KOPT-K1 (cell line): ENCODE results near the gene RBM44.
"Not testable (repeated sequence)": the region's sequence is repeated elsewhere in the genome, so short reads cannot be mapped to it uniquely, and the experiment has no call there.

Experiments
- H3K27ac ChIP-seq: fragments of 200-600 bp; sonication (generic); 2 replicates; pipeline ENCODE4 v1.5.1; 2016; ENCODE audit warnings: antibody characterized with exemption, mild to moderate bottlenecking, low read depth, low read length; ENCODE audit not compliant: poor library complexity, severe bottlenecking
- H3K36me3 ChIP-seq: fragments of 200-600 bp; sonication (generic); 2 replicates; pipeline ENCODE4 v1.5.1; 2017; ENCODE audit warnings: antibody characterized with exemption, mild to moderate bottlenecking, low read length, moderate library complexity; ENCODE audit not compliant: insufficient read depth
- H3K9me3 ChIP-seq: fragments of 200-600 bp; sonication (generic); 2 replicates; pipeline ENCODE4 v1.5.1; 2017; ENCODE audit warnings: antibody characterized with exemption, low read length, mild to moderate bottlenecking; ENCODE audit not compliant: insufficient read depth, poor library complexity, severe bottlenecking

RBM44 gene

GRCh38 chr2:237798236-237799059 lies at the start of gene RBM44:
Gene RBM44 (plus strand): TSS chr2:237798779. CDS start chr2:237813610, 14,831 bp downstream.
- Histone ChIP-seq H3K36me3 (no peaks in the 10 kb centered on the region), H3K9me3 (peaks cover 13% of the 10 kb centered on the region), H3K27ac (no peak within 1 kb of the TSS)

- no peaks in the 10 kb centered on the region for H3K9me3 ChIP-seq
- peaks cover 82% of the 10 kb centered on the region for H3K36me3 ChIP-seq
- no peak overlapping the region for H3K27ac ChIP-seq
Measured at GRCh38 chr2:237749002-237749401, 49.6 kb upstream of the RBM44 start.

DNA sequence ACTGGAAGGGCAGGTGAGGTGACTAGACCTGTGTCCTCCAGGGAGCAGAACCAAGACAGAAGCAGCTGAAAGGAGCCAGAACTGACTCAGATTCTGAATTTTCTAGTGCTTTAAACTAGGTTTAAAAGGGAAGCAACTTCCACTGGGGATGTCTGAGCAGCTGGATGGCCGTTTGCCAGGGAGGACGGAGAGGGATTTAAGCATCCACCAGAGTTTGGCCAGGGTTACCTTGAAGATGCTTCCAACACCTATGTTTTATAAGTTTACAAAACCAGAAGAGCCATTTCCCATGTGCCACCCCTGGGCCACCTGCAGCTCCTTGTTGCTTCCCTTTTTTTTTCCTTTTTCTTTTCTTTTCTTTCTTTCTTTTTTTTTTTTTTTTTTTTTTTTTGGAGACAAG lies 48.6 kb upstream of the RBM44 start:
- H3K27ac ChIP-seq, result no peak overlapping the region
- H3K36me3 ChIP-seq, result peaks cover 87% of the 10 kb centered on the region
- H3K9me3 ChIP-seq, result no peaks in the 10 kb centered on the region

- H3K36me3 ChIP-seq, result peaks cover 92% of the 10 kb centered on the region
- not testable (repeated sequence) for H3K27ac ChIP-seq
Measured at GRCh38 chr2:237750441-237750840, 48.1 kb upstream of the RBM44 start.

GRCh38 chr2:237752761-237753165 lies 45.8 kb upstream of the RBM44 start:
- Histone ChIP-seq H3K27ac (no peak overlapping the region), H3K36me3 (peaks cover 98% of the 10 kb centered on the region), H3K9me3 (no peaks in the 10 kb centered on the region)

More at GRCh38 chr2:237750441-237750840, 48.1 kb upstream of the RBM44 start:
- H3K9me3 ChIP-seq, result not testable (repeated sequence)

- Histone ChIP-seq H3K27ac (no peak overlapping the region), H3K36me3 (peaks cover 99% of the 10 kb centered on the region), H3K9me3 (no peaks in the 10 kb centered on the region)
Measured at GRCh38 chr2:237754182-237754581, 44.4 kb upstream of the RBM44 start.

GRCh38 chr2:237754626-237755248 lies 43.8 kb upstream of the RBM44 start:
- Histone ChIP-seq H3K27ac (no peak overlapping the region), H3K36me3 (peaks cover 99% of the 10 kb centered on the region), H3K9me3 (no peaks in the 10 kb centered on the region)

GRCh38 chr2:237757616-237758015 lies 41.0 kb upstream of the RBM44 start:
- Histone ChIP-seq H3K27ac (no peak overlapping the region), H3K9me3 (no peaks in the 10 kb centered on the region), H3K36me3 (peaks cover 99% of the 10 kb centered on the region)

DNA sequence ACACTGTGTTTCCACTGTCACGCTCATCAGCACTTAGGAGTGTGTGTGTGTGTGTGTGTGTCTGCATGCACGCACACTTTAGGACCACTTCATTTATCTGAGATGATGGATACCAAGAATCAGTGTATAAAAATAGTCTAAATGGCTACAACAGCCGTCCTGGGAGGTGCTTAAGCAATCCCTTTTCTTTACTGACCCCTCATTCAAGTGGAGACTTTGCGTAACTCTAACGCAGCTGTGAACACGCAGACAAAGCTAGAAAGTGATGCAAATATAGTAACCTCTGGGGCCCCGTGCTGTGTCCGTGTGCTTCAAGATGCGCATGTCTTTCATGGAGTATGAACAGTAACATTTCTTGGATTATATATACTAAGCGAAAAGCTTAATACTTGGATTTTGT lies 40.4 kb upstream of the RBM44 start:
- Histone ChIP-seq H3K27ac (no peak overlapping the region), H3K36me3 (peaks cover 99% of the 10 kb centered on the region), H3K9me3 (no peaks in the 10 kb centered on the region)

- Histone ChIP-seq H3K9me3 (no peaks in the 10 kb centered on the region), H3K36me3 (peaks cover 99% of the 10 kb centered on the region), H3K27ac (no peak overlapping the region)
Measured at GRCh38 chr2:237759176-237759575, 39.4 kb upstream of the RBM44 start.

DNA sequence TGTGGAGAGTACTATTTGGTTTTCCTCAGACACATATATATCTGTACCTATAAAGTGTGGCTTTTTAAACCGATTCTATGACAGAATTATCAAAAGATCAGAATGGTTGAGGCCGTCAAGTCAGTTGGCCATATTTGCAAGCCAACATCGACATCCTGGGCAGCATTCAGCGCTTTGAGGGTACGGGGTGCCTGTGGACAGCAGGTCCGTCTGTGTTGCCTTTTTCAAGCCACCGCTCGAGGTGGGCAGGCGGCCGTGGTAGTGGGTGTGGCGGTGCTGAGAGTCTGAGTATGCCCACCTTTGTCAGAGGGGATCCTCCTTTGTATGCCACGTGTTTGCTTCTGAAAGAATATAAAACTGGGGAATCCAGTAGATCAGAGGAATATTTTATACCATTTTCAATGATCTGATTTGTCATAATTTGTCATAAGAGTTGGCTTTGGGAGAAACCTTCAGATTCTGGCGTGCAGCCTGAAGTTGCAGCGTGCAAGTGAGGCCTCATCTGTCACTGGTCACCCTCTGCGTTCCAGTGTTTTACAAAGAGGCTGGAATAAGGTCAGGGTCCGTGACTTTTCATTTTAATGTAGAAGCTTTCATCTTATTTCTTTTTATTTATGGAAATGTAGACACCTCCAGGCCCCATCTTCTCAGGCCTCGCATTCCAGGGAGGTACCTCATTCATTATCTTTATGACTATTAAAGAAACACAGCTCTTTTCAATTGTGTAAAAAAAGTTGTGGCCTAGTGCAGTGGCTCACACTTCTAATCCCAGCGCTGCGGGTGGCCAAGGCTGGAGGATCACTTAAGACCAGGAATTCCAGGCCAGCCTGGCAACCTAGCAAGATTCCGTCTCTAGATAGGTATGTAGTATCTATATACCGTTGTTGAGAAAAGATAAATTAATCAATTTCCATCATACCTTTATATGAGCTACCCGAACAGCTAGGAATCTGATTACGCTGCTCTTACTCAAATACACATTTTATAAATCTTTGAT lies 37.8 kb upstream of the RBM44 start:
- no peaks in the 10 kb centered on the region for H3K9me3 ChIP-seq
- H3K27ac ChIP-seq, result no peak overlapping the region
- peaks cover 85% of the 10 kb centered on the region for H3K36me3 ChIP-seq

DNA sequence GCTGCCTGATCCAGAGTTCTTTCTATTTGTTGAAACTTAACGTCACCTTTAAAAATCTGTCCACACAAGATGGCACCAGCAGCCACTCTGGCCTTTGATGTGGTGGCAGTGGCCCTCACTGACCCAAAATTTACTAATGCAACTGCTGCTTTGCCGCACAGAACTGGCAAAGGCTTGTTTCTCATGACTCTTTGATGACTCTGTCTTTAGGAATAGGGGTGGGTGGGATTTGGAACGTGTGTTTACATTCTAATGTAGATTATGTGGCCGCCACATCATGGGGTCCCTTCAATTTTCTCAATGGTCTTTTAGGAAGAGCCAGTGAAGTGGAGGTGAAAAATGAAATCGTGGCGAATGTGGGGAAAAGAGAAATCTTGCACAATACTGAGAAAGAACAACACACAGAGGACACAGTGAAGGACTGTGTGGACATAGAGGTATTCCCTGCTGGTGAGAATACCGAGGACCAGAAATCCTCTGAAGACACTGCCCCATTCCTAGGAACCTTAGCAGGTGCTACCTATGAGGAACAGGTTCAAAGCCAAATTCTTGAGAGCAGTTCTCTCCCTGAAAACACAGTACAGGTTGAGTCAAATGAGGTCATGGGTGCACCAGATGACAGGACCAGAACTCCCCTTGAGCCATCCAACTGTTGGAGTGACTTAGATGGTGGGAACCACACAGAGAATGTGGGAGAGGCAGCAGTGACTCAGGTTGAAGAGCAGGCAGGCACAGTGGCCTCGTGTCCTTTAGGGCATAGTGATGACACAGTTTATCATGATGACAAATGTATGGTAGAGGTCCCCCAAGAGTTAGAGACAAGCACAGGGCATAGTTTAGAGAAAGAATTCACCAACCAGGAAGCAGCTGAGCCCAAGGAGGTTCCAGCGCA lies 36.0 kb upstream of the RBM44 start:
- peaks cover 80% of the 10 kb centered on the region for H3K36me3 ChIP-seq
- H3K9me3 ChIP-seq, H3K27ac ChIP-seq: not testable (repeated sequence)

DNA sequence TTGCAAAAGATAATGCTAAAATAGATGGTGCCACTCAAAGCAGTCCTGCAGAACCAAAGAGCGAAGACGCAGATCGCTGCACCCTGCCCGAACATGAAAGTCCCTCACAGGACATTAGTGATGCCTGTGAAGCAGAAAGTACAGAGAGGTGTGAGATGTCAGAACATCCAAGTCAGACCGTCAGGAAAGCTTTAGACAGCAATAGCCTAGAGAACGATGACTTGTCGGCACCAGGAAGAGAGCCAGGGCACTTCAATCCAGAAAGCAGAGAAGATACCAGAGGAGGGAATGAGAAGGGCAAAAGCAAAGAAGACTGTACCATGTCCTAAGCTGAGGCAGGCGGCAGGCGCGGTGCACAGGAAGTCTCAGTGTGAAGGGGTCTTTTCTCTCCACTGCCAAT lies 34.8 kb upstream of the RBM44 start:
- Histone ChIP-seq H3K9me3 (no peaks in the 10 kb centered on the region), H3K27ac (no peak overlapping the region), H3K36me3 (peaks cover 71% of the 10 kb centered on the region)

DNA sequence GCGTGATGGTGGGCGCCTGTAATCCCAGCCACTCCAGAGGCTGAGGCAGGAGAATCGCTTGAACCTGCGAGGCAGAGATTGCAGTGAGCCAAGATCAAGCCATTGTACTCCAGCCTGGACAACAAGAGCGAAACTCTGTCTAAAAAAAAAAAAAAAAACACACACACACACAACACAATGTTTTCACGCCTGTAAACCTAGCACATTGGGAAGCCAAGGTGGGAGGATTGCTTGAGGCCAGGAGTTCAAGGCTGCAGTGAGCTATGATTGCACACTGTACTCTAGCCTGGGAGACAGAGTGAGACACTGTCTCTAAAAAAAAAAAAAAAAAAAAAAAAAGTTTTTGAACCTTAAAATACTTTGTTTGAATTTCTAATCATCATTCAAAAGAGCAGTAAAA lies 33.5 kb upstream of the RBM44 start:
- not testable (repeated sequence) for H3K27ac ChIP-seq, H3K9me3 ChIP-seq
- peaks cover 70% of the 10 kb centered on the region for H3K36me3 ChIP-seq
